Measurements from ENCODE around the gene UTP18. TPM values are rescaled to one million over a fixed set of nuclear protein-coding genes. Genes with fewer than 3 reads are reported as not detected.
"Not testable (repeated sequence)": the region's sequence is repeated elsewhere in the genome, so short reads cannot be mapped to it uniquely, and the experiment has no call there.

Gene UTP18
- total and polyA plus RNA-seq, 9 donors: 25.3 to 31.6 (median 27.4) TPM

GRCh38 chr17:51275381-51275780 lies 15.0 kb downstream of the UTP18 start:
- H3K27ac ChIP-seq (ENCODE audit: low read length): no peak overlapping the region
- no peaks in the 10 kb centered on the region for H3K4me1 ChIP-seq (ENCODE audit: control insufficient read depth, insufficient read depth, low read length)
- no peak for DNase-seq
- H3K4me3 ChIP-seq (ENCODE audit: low read length): no peak overlapping the region
- H3K9me3 ChIP-seq (replicated peaks; ENCODE audit: control insufficient read depth, low read depth, low read length): no peaks in the 10 kb centered on the region
- peaks cover 46% of the 10 kb centered on the region for H3K36me3 ChIP-seq (ENCODE audit: control insufficient read depth, insufficient read depth, low read length)
- H3K27me3 ChIP-seq (ENCODE audit: control insufficient read depth, insufficient read depth, low read length): no peaks in the 10 kb centered on the region
- WGBS (ENCODE audit: insufficient coverage): no CpG with 5 or more reads among the region's 1 CpG

DNA sequence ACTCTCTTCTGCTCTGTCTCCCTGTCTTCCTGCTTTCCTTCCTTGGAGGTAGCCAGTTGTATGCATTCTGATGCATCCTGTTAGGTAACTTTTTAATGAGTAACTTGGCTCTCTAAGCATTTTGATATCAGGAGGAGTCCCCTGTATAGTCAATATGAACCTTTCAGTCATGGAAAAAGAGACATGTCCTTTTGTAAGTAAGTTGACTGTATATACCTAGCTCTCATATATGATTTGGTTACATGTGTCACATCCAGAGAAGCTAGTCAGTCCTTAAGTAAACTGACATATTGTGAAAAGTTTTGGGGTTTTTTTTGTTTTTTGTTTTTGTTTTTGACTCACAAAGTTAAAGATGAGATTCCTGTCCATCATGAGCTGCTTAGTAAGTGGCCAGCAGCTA lies 18.8 kb downstream of the UTP18 start:
- Histone ChIP-seq H3K27me3 (ENCODE audit: control insufficient read depth, insufficient read depth, low read length) (no peaks in the 10 kb centered on the region), H3K4me3 (ENCODE audit: low read length) (no peak overlapping the region), H3K4me1 (ENCODE audit: control insufficient read depth, insufficient read depth, low read length) (no peaks in the 10 kb centered on the region), H3K9me3 (replicated peaks; ENCODE audit: control insufficient read depth, low read depth, low read length) (no peaks in the 10 kb centered on the region), H3K36me3 (ENCODE audit: control insufficient read depth, insufficient read depth, low read length) (peaks cover 44% of the 10 kb centered on the region), H3K27ac (ENCODE audit: low read length) (no peak overlapping the region)
- DNase-seq: no peak

DNA sequence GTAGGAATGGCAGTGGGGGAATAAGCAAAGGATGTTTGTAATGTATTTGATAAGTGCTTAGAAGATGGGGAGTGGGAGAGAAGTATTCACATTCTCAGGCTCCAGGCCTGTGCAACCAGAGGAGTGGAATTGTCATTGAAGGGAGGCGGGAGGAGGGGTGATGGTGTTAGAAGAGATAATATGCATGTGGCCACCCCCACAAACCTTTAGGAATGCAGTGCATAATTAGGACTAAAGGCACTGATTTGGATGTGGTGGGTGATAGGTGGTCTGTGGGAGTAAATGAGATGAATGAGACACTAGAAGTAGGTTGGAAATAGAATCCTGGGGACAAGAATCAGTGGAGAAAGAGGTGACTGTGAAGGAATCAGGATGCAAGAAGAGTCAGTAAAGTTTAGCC lies 27.1 kb downstream of the UTP18 start:
- Histone ChIP-seq H3K27me3 (ENCODE audit: control insufficient read depth, insufficient read depth, low read length) (no peaks in the 10 kb centered on the region), H3K9me3 (replicated peaks; ENCODE audit: control insufficient read depth, low read depth, low read length) (no peaks in the 10 kb centered on the region), H3K4me1 (ENCODE audit: control insufficient read depth, insufficient read depth, low read length) (no peaks in the 10 kb centered on the region), H3K27ac (ENCODE audit: low read length) (no peak overlapping the region), H3K36me3 (ENCODE audit: control insufficient read depth, insufficient read depth, low read length) (peaks cover 27% of the 10 kb centered on the region), H3K4me3 (ENCODE audit: low read length) (no peak overlapping the region)
- WGBS (ENCODE audit: insufficient coverage): no CpG with 5 or more reads among the region's 1 CpG
- no peak for DNase-seq

- Histone ChIP-seq H3K27ac (ENCODE audit: low read length) (no peak overlapping the region), H3K36me3 (ENCODE audit: control insufficient read depth, insufficient read depth, low read length) (peaks cover 28% of the 10 kb centered on the region), H3K9me3 (replicated peaks; ENCODE audit: control insufficient read depth, low read depth, low read length) (no peaks in the 10 kb centered on the region), H3K4me1 (ENCODE audit: control insufficient read depth, insufficient read depth, low read length) (no peaks in the 10 kb centered on the region), H3K27me3 (ENCODE audit: control insufficient read depth, insufficient read depth, low read length) (no peaks in the 10 kb centered on the region), H3K4me3 (ENCODE audit: low read length) (no peak overlapping the region)
- WGBS (ENCODE audit: insufficient coverage): no CpG with 5 or more reads among the region's 2 CpGs
- DNase-seq: no peak
Measured at GRCh38 chr17:51289696-51290111, 29.4 kb downstream of the UTP18 start.

- not testable (repeated sequence) for H3K4me3 ChIP-seq (ENCODE audit: low read length); H3K27me3 ChIP-seq (ENCODE audit: control insufficient read depth, insufficient read depth, low read length); DNase-seq; H3K9me3 ChIP-seq (replicated peaks; ENCODE audit: control insufficient read depth, low read depth, low read length); H3K4me1 ChIP-seq (ENCODE audit: control insufficient read depth, insufficient read depth, low read length); H3K27ac ChIP-seq (ENCODE audit: low read length)
- WGBS (ENCODE audit: insufficient coverage): no CpG with 5 or more reads among the region's 2 CpGs
- H3K36me3 ChIP-seq (ENCODE audit: control insufficient read depth, insufficient read depth, low read length): peaks cover 28% of the 10 kb centered on the region
Measured at GRCh38 chr17:51294338-51294737, 34.0 kb downstream of the UTP18 start.

- peak; percentile 75 for DNase-seq
Measured at GRCh38 chr17:51298508-51299371, 38.4 kb downstream of the UTP18 start.

GRCh38 chr17:51299859-51300258 lies 39.5 kb downstream of the UTP18 start:
- H3K4me1 ChIP-seq (ENCODE audit: control insufficient read depth, insufficient read depth, low read length): no peaks in the 10 kb centered on the region
- H3K4me3 ChIP-seq (ENCODE audit: low read length): no peak overlapping the region
- no peak overlapping the region for H3K27ac ChIP-seq (ENCODE audit: low read length)
- peaks cover 19% of the 10 kb centered on the region for H3K36me3 ChIP-seq (ENCODE audit: control insufficient read depth, insufficient read depth, low read length)
- no peak for DNase-seq
- H3K27me3 ChIP-seq (ENCODE audit: control insufficient read depth, insufficient read depth, low read length): no peaks in the 10 kb centered on the region
- no CpG with 5 or more reads among the region's 4 CpGs for WGBS (ENCODE audit: insufficient coverage)
- H3K9me3 ChIP-seq (replicated peaks; ENCODE audit: control insufficient read depth, low read depth, low read length): no peaks in the 10 kb centered on the region

More at GRCh38 chr17:51298508-51299371, 38.4 kb downstream of the UTP18 start:
- H3K36me3 ChIP-seq (ENCODE audit: control insufficient read depth, insufficient read depth, low read length): peaks cover 19% of the 10 kb centered on the region
- H3K27ac ChIP-seq (ENCODE audit: low read length): no peak overlapping the region
- WGBS (ENCODE audit: insufficient coverage): 60% methylated on average over 2 of the region's 10 CpGs
- H3K9me3 ChIP-seq (replicated peaks; ENCODE audit: control insufficient read depth, low read depth, low read length): no peaks in the 10 kb centered on the region
- no peak overlapping the region for H3K4me3 ChIP-seq (ENCODE audit: low read length)
- no peaks in the 10 kb centered on the region for H3K4me1 ChIP-seq (ENCODE audit: control insufficient read depth, insufficient read depth, low read length)
- no peaks in the 10 kb centered on the region for H3K27me3 ChIP-seq (ENCODE audit: control insufficient read depth, insufficient read depth, low read length)

DNA sequence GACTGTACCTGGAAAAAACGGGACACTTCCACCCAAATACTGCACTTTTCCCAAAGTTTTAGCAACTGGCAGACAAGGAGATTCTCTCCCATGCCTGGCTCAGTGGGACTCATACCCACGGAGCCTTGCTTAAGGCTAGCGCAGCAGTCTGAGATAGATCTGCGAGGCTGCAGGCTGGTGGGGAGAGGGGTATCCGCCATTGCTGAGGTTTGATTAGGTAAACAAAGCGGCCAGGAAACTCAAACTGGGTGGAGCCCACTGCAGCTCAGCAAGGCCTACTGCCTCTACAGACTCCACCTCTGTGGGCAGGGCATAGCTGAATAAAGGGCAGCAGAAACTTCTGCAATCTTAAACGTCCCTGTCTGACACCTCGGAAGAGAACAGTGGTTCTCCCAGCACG lies 44.8 kb downstream of the UTP18 start:
- Histone ChIP-seq H3K4me3 (ENCODE audit: low read length) (no peak overlapping the region), H3K9me3 (replicated peaks; ENCODE audit: control insufficient read depth, low read depth, low read length) (peaks cover 5% of the 10 kb centered on the region), H3K36me3 (ENCODE audit: control insufficient read depth, insufficient read depth, low read length) (no peaks in the 10 kb centered on the region), H3K27ac (ENCODE audit: low read length) (no peak overlapping the region), H3K4me1 (ENCODE audit: control insufficient read depth, insufficient read depth, low read length) (no peaks in the 10 kb centered on the region), H3K27me3 (ENCODE audit: control insufficient read depth, insufficient read depth, low read length) (no peaks in the 10 kb centered on the region)
- 93% methylated on average over 8 of the region's 9 CpGs for WGBS (ENCODE audit: insufficient coverage)
- DNase-seq: no peak

GRCh38 chr17:51312003-51312402 lies 51.7 kb downstream of the UTP18 start:
- not testable (repeated sequence) for H3K4me3 ChIP-seq (ENCODE audit: low read length); H3K9me3 ChIP-seq (replicated peaks; ENCODE audit: control insufficient read depth, low read depth, low read length); DNase-seq; H3K27me3 ChIP-seq (ENCODE audit: control insufficient read depth, insufficient read depth, low read length); H3K36me3 ChIP-seq (ENCODE audit: control insufficient read depth, insufficient read depth, low read length); H3K27ac ChIP-seq (ENCODE audit: low read length); H3K4me1 ChIP-seq (ENCODE audit: control insufficient read depth, insufficient read depth, low read length)
- no CpG with 5 or more reads among the region's 1 CpG for WGBS (ENCODE audit: insufficient coverage)

- Histone ChIP-seq H3K27me3 (ENCODE audit: control insufficient read depth, insufficient read depth, low read length) (no peaks in the 10 kb centered on the region), H3K36me3 (ENCODE audit: control insufficient read depth, insufficient read depth, low read length) (no peaks in the 10 kb centered on the region), H3K4me3 (ENCODE audit: low read length) (no peak overlapping the region), H3K4me1 (ENCODE audit: control insufficient read depth, insufficient read depth, low read length) (no peaks in the 10 kb centered on the region), H3K9me3 (replicated peaks; ENCODE audit: control insufficient read depth, low read depth, low read length) (peaks cover 11% of the 10 kb centered on the region), H3K27ac (ENCODE audit: low read length) (no peak overlapping the region)
- WGBS (ENCODE audit: insufficient coverage): 95% methylated on average over 1 of the region's 1 CpG
- no peak for DNase-seq
Measured at GRCh38 chr17:51319186-51319585, 58.8 kb downstream of the UTP18 start.

All from muscle of leg (tissue), 11 donors.